Ureter (tissue), 1 donor: ENCODE data around the gene FGF6. TPM values are rescaled to one million over a fixed set of nuclear protein-coding genes. Genes with fewer than 3 reads are reported as not detected.
"Not testable (repeated sequence)": the region's sequence is repeated elsewhere in the genome, so short reads cannot be mapped to it uniquely, and the experiment has no call there.

Source experiments
- DNase-seq: peaks from one replicate; pipeline ENCODE4 v3.0.0-alpha.2; 2020; ENCODE audit warnings: low spot score
- total RNA-seq: library from RNA; stranded (reverse); gene quantifications from one replicate; pipeline ENCODE4 v1.2.4, GENCODE V29; 2023
- donor health status: DM: yes; HTN: yes; CAD: no.

Gene FGF6, protein sequence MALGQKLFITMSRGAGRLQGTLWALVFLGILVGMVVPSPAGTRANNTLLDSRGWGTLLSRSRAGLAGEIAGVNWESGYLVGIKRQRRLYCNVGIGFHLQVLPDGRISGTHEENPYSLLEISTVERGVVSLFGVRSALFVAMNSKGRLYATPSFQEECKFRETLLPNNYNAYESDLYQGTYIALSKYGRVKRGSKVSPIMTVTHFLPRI
- not detected for total RNA-seq

GRCh38 chr12:4445156-4446101, at the start of gene FGF6:
Gene FGF6 (minus strand): TSS chr12:4445815. CDS start chr12:4445570, 245 bp downstream.
- DNase-seq, result no peak

DNA sequence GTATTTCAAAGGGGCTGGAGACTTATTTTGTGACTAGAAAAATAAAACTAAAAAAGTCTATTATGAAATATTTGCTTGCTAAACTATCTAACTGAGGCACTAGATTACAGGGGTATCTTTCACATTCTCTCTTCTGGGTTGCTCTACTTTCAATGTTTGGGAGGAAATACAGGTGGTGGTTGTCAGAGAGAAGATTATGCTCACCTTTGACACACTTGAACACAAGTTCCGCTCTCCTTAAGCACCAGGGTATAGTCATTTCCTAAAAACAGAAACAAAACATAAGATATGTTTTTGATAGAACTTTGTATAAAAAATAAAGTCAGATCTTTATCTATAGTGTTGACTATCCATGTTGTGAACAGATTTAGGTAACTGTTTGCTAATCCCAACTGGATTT, 45.4 kb upstream of the FGF6 start:
- DNase-seq, result no peak

- no peak for DNase-seq
Observed at GRCh38 chr12:4489556-4489955, 43.9 kb upstream of the FGF6 start.

DNA sequence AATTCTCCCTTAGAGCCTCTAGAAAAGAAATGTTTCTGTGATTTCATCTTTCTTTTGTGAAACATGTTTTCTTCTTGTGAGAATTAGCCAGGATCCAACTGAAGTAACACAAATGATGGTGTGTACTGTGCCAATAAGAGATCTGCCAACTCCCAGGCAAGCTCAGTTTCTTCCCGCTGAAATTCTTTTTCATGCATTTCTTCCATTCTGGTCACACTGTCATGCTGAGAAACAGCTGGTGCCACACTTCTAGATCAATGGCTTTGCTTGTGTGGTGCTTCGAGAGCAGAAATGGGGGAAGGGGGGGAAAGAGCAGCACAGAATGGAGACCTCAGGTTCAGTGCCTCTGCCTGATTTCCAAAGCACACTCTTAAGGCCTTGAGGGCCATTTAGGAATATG, 41.4 kb upstream of the FGF6 start:
- no peak for DNase-seq

GRCh38 chr12:4486049-4486699, 40.6 kb upstream of the FGF6 start:
- DNase-seq, result no peak

DNA sequence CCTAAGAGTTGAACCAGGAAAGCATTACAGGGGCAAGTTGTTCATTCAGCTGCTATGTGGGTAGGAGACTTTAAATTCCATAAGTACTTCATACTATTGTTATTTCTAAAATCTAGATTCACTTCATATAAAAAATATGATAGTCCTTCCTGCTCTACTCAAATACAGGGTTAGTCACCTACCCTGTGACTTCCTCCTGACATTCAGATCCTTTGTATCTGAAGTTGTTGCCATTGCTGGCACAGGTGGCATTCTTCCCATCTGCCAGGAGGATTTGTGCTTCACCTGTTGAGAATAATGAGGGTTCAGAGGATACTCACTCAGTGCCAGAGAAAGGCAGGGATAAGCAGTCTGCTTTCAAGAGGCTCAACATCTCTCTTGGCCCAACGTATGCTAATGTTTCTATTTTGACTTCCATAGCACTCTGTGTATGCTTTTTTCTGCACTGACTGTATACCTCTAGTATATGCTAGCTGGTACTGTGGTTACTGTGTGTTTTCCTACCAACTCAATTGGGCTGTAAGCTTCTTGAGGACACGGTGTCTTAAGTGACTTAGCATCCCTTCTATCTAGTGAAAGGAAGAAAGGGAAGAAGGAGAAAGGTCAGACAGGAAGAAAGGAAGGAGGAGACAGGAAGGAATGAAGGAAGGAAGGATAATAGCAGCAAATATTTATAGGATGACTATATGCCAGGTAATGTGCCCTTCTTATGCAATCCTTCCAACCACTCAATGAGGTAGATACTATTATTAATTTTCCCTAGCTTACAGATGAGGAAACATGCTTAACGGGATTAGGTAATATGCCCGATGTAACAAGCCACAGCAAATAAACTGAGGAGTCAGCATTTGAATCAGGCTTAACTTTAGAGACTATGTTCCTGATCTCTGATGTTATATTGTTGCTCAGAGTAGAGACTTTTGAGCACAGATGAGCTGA, 38.5 kb upstream of the FGF6 start:
- DNase-seq, result no peak

DNA sequence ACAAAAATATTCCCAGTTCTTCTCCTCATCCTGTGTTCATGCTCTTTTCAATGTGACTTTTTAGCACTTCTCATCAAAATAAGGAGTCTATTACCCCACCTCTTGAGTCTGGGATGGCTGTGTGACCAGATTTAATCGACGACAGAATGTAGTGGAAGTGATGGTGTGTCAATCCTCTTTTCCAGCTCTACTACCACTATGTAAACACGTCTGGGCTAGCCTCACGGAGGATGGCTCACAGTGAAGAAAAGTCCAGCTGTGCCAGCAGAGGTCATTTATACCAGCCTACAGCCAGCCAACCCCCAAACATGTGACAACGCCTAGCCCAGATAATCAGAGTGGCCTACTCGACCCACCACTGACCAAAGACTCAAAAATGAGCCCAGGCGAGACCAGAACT, 37.3 kb upstream of the FGF6 start:
- no peak for DNase-seq

- no peak for DNase-seq
Observed at GRCh38 chr12:4478933-4479332, 33.3 kb upstream of the FGF6 start.

DNA sequence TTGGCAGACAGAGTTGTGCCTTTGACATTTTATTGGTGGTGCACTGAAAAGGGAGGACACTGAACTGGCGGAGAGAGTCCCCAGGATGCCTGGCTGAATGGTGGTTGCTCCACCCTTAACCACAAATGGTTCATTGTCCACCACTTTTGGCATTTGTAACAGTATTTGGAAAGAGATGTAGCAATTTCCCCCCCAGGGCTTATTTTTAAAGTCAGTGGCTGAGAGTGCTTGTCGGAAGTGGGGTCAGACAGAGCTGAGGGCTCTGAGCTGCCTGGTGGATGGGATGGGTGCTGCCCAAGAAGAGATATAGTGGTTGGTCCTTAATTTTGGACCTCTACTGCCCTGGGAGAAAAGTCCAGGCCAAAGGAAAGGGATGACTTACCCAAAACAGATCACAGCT, 31.5 kb upstream of the FGF6 start:
- no peak for DNase-seq

DNA sequence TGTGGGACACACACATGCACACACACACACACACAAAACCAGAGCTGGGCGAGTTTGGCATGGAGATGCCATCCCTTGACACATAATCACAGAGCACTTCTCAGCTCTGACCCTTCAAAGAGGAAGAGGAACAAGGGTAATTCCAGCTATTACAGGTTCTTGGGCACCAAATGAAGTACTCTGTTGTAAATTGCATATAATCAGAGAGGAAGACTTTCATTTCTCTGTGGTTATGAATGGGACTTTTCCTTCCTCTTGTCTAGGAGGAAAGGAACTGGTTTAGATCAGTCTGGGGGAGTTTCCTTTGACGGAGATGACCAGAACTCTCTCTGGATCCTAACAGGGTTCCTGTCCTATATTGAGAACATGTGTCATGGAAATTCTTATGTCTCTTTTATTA, 26.4 kb upstream of the FGF6 start:
- no peak for DNase-seq

- no peak for DNase-seq
Observed at GRCh38 chr12:4471256-4471655, 25.6 kb upstream of the FGF6 start.

- DNase-seq, result no peak
Observed at GRCh38 chr12:4468994-4469393, 23.4 kb upstream of the FGF6 start.

GRCh38 chr12:4460761-4461160, 15.1 kb upstream of the FGF6 start:
- DNase-seq, result no peak

DNA sequence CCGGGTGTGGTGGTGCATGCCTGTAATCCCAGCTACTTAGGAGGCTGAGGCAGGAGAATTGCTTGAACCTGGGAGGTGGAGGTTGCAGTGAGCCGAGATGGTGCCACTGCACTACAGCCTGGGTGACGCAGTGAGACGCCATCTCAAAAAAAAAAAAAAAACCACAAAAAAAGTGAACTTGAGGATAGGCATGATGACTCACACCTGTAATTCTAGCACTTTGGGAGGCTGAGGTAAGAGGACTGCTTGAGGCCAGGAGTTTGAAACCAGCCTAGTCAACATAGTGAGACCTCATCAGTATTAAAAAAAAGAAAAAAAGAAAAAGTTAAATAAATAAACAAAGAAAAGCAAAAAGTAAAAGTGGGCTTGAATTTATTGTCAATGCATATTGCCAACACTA, 10.2 kb upstream of the FGF6 start:
- not testable (repeated sequence) for DNase-seq

GRCh38 chr12:4454315-4454860, 8.8 kb upstream of the FGF6 start:
- DNase-seq, result no peak

DNA sequence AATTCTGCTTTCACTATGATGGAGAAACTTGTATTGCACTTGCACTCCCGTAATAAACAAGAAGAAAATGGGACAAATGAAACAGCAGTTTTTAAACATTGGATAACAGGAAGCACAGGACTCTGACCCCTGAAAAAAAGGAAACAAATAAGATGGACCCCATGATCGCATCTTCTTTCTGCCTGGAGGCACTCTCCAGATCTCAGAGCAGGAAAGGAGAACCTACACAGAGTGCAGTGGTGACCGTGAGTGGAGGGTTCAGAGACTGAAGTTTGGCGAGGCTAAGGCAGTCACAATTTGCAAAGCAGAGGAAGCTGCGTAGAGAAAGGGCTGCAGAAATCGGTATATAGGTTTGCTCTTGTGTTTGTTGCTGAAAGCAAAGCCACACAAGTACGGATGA, 6.1 kb upstream of the FGF6 start:
- DNase-seq, result no peak

DNA sequence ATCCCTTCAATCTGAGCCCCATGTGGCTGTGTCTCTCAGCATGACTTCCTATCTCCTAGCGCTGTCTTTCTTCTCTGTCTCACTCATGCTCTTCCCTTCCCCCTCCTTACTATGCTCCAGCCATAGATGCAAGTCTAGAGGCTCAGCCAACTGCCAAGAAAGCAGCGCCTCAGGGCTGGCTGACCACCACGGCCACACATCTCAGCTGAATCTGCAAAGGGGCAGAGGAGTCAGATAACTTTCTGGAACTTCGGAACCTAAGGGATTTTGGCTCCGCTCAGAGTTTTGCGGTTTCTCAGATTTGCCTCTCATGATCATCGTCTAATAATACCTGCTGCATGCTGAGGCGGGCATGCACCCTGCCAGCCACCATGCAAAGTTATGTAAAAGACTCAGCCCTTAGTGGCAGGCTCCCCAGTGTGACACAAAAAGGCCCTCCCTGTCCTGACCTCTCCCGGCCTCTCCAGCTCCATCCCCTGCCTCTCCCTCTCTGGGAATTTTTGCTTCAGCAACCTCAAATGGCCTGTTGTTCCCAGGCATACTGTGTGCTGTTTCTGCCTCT, 5.0 kb upstream of the FGF6 start:
- no peak for DNase-seq

DNA sequence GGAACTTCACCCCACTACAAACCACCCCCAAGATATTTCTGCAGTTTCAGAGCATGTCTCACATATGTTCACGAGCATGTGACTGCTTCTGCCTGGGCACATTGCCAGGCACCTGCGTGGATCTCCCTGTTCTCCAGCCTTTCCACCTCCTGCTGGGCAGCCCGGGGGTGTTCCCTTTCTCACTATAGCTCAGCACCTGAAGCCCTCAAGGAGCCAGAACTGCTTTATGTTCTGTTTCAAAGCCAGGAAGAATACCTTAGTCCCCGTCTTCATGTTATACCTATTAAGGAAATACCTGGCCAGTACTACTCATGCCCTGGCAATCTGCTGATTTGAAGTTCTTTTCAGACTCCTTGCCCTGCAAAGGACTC, 4.2 kb upstream of the FGF6 start:
- DNase-seq, result no peak

DNA sequence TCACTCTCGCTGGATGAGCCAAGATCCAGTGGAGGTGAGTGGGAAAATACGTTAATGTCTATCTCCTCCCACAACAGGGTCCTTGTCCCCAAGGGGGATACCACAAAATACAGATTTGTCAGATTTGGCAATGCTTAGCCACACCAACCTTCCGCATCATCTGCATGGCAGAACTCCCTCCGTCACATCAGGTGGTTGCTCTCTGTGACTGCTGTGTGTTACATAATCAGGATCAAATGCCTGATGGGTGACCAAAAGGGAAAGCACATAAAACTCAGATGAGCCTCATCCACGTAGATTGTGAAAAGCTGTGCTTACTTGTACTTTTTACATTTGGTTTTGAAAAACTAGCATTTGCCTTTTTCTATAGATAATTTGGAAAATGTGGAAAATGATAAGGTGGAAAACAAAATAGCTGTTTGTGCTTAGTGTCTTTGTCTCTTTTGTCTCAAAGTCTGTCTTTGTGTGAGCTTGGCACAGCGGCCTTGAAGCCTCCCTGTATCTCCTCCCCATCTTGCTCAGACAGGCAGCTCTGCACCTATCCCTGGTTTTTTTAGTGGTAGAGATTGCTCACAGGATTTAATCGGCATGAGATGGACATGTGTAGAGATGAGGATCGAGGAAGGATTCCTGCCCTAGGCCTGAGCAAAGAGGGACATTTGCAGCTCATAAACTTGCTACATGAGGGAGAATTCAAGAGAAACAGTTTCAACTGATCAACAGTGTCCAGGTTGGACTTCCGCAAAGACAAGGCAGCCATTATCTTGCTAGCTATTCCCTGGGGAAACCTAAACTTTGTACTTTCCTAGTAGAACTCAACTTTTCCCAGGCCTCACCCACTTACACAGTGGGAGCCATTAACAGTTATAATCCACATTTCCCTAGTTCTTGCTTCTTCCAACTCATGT, 3.6 kb upstream of the FGF6 start:
- DNase-seq, result no peak

GRCh38 chr12:4448371-4448940, 2.8 kb upstream of the FGF6 start:
- no peak for DNase-seq
